Measurements from ENCODE around the gene TFDP1. TPM values are rescaled to one million over a fixed set of nuclear protein-coding genes. Genes with fewer than 3 reads are reported as not detected.

The TFDP1 gene
- total RNA-seq, 1 donor from 2014 or later = 68.1 TPM

GRCh38 chr13:113644800-113645199 lies 60.2 kb downstream of the TFDP1 start:
- no peak for DNase-seq (ENCODE audit: extremely low read depth, low read depth, low spot score)

GRCh38 chr13:113645329-113645728 lies 60.8 kb downstream of the TFDP1 start:
- no peak for DNase-seq (ENCODE audit: extremely low read depth, low read depth, low spot score)

- DNase-seq (ENCODE audit: extremely low read depth, low read depth, low spot score) = no peak
Measured at GRCh38 chr13:113646376-113646775, 61.8 kb downstream of the TFDP1 start.

DNA sequence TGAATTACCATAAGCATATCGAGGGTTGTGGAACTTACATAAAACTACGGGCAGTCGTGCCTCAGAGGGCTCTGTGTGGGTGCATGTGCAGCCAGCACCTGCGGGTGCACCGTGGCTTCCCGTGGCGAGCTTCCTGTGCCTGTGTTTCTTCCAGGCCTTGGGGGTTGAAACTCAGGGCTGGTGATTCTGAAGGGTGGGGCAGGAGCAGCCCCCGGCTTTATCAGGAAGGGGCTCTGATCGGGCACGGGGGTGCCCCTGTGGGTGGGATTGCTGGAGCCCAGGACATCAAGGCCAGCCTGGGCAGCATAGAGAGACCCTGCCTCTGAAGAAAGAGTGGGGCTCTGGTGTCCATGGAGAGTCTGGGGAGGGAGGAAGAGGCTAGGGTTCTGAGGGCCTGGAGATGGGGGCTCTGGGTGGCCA lies 62.4 kb downstream of the TFDP1 start:
- no peak for DNase-seq (ENCODE audit: extremely low read depth, low read depth, low spot score)

DNA sequence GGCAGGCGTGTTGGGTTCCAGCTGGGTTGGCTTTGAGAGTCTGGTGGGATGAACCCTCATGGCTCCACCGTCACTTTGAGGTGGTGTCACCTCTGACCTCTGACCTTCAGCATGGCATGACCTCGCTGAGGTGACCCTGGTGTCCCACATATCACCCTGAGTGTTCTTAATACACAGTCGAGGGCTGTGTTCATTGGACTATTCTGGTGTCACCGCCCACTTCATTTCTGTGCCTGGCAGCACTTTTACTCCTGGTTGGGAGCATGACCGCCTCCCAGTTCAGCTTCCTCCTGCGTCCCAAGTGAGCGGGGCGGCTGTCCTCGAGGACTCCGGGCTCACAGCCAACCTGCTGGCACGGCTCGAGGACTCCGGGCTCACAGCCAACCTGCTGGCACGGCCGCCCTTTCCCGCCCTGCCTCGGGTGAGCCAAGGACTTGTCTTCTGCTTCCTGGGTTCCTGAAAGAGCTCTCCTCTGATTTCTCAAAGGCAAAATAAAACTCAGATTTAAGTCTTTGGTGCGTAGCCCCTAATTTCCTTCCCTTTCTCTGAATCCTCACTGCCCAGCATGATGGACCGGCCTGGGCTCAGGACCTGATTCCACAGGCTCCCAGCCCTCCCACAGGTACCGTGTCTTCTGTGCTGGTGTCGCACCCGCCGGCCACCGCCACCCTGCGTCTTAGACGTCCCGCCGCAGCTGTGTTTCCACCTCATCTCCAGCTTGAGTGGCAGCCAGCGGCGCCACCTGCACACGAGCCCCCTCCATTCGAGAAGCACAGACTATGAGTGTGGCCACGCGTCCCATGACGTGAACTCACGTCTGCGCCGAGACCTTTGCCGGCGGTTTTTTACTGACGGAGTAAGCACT lies 63.0 kb downstream of the TFDP1 start:
- DNase-seq (ENCODE audit: extremely low read depth, low read depth, low spot score) = no peak

DNA sequence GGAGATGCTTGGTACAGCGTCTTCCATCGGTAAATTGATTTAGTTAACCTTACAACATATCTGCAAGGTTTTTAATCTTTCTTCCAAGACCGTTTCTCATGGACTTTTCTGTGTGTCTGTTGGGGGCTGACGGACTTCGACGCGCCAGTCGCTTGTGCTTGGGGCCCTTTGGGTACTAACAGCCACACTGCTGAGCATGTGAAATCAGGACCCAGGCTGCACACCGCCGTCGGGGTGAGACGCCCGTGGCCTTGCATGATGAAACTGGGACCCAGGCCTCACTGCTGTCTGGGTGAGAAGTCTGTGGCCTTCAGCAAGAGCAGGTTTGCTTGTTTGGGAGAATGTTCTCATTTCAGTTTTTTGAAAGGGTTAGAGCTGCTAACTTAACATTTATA lies 63.7 kb downstream of the TFDP1 start:
- no peak for DNase-seq (ENCODE audit: extremely low read depth, low read depth, low spot score)

DNA sequence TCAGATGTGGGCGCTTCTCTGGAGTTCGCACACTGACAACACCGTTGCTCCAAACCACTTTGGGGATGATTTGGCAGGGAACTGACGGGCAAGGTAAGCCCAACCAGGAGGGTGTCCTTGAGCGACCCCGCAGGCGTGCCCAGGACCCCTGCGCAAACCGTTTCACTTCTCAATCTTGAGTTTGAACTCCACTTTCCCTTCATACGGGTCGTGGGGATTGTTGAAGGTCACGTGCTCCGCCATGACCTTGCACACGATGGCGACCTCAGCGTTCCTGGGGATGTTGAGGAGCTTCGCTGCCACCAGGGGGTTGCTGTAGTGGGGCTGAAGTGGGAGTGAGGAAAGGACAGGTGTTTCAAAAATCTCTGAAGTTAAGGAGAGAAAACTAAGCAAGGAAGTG lies 64.7 kb downstream of the TFDP1 start:
- DNase-seq (ENCODE audit: extremely low read depth, low read depth, low spot score) = no peak

DNA sequence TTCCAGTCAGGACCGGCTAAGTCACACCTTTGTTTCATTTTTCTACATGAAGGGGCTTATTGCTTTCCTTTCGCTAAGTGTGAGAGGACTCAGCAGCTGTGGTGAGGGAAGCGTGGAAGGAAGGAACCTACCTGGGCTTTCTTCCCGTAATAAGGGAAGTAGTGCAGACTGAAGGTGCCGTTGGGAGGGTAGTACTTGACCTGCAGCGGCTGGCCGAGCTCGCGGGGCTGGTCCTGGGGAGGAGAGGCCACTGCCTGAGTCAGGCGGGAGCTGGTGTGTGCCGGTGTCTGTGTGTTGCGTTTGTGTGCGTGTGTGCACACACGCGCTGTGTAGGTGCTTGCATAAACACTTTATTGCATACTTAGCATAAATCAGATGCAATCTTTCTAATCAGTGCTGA lies 65.7 kb downstream of the TFDP1 start:
- no peak for DNase-seq (ENCODE audit: extremely low read depth, low read depth, low spot score)

DNA sequence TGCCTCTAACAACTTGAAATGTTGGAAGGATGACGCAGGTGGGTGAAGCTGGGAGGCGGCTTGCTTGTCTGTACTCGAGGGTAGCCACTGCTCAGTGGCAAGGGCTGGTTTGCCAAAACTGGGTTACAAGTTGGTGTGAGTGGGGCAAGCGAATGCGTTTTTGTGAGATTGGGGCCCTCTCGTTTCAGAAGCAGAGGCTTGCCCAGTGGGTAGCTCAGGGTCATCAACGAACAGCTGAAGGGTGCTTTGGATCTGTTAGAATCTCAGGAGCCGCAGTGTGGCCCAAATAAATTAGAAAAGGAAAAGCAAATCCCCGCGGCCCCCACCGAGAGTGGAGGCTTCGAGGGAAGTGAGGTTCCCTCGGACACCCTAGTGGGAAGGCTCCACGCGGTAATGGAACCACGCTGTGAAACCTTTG lies 66.2 kb downstream of the TFDP1 start:
- no peak for DNase-seq (ENCODE audit: extremely low read depth, low read depth, low spot score)

- DNase-seq (ENCODE audit: extremely low read depth, low read depth, low spot score) = no peak
Measured at GRCh38 chr13:113651511-113652403, 67.2 kb downstream of the TFDP1 start.

DNA sequence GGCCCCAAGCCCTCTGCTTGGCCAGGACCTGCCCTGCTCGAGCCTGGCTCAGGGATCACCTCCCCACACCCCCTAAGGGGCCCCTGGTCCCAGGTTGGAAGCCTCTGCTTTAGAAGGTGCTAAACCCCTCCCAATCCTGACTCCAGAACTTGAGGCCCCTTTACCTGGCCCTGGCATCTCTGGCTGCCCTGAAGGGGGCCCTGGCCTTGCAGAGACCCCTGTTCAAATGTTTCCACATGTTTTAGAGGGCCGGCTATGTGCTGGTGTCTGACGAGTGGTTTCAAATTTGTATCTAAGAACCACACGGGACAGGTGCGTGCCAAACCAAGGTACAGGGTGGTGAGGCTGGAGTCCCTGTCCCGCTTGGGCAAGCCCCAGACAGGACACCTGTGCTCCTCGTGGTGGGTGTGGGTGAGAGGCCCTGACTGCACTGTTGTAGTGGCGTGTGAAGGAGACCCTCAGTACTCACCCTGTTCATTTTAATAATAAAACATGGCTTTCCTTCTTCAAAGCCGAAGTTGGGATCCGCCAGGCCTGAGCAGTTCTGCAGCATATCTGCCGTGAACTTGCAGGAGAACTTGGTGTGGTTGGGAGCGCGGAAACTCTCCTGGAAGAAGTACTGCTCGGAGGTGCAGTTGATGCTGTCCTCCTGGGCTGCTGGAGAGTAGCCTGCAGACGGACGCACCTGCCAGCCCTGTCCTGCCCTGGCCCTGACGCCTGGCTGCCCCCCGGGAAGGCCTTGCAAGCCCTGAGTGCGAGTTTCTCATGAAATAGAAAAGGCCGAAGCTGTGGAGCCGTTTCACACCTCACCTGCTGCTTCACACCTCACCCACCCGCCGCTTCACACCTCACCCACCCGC lies 68.1 kb downstream of the TFDP1 start:
- no peak for DNase-seq (ENCODE audit: extremely low read depth, low read depth, low spot score)

GRCh38 chr13:113653264-113654174 lies 69.0 kb downstream of the TFDP1 start:
- DNase-seq (ENCODE audit: extremely low read depth, low read depth, low spot score) = no peak

- no peak for DNase-seq (ENCODE audit: extremely low read depth, low read depth, low spot score)
Measured at GRCh38 chr13:113654175-113654560, 69.6 kb downstream of the TFDP1 start.

DNA sequence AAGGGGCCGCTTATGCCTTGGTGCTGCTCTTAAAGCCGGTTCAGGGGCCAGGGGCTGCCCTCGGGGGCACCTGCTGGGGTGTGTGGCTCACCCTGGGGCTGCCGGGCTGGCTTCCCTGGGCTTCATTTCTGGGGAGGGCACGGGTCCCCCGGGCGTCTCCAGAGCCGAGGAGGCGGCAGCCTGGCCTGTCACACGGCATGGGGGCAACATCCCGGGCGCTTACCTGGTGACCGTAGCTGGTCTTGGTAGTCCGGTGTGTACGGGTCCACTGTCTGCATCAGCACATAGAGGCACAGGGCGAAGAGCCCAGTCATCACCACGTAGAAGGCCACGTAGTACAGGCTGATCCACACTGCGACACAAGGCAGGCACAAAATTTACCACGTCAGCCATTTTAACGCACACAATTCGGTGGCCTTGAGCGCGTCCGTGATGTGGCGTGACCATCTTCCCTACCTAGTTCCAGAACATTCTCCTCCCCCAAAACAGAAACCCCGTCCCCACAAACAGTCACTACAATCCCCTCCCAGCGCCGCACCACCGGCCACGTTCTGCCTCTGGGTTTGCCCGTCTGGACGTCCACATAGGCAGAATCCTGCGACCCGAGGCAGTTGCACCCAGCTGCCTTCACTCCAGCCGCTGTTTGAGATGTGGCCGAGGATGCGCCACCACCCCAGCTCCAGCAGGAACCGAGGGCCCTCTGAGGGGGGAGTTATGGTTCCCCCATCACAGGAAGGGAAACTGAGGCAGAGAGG lies 70.2 kb downstream of the TFDP1 start:
- no peak for DNase-seq (ENCODE audit: extremely low read depth, low read depth, low spot score)

- no peak for DNase-seq (ENCODE audit: extremely low read depth, low read depth, low spot score)
Measured at GRCh38 chr13:113655346-113656002, 70.9 kb downstream of the TFDP1 start.

- DNase-seq (ENCODE audit: extremely low read depth, low read depth, low spot score) = no peak
Measured at GRCh38 chr13:113656003-113656588, 71.5 kb downstream of the TFDP1 start.

GRCh38 chr13:113656831-113657671 lies 72.5 kb downstream of the TFDP1 start:
- no peak for DNase-seq (ENCODE audit: extremely low read depth, low read depth, low spot score)
